Prostate gland (tissue), 2 donors: Measurements from ENCODE around the gene PIGU.

Experiments used
- POLR2AphosphoS5 ChIP-seq: sonication (generic); formaldehyde crosslinking; IDR thresholded peaks from one replicate; pipeline ENCODE4 v1.6.1; 2017; ENCODE audit warnings: antibody characterized with exemption
- TF ChIP-seq, protein P1 (sequence below), 4 experiments: fragments of 200-600 bp in 2 of 4; fragments of 450-650 bp in 2 of 4; sonication (generic) in 2 of 4; IDR thresholded peaks; 1 replicate in 3 of 4; 2 replicates in 1 of 4; pipeline ENCODE4 v1.5.1; 2016 to 2019; ENCODE audit warnings: antibody characterized with exemption in 4 of 4, mild to moderate bottlenecking in 2 of 4, moderate library complexity in 2 of 4

- no peak for TF ChIP-seq POLR2AphosphoS5
- TF ChIP-seq, protein P1, sequence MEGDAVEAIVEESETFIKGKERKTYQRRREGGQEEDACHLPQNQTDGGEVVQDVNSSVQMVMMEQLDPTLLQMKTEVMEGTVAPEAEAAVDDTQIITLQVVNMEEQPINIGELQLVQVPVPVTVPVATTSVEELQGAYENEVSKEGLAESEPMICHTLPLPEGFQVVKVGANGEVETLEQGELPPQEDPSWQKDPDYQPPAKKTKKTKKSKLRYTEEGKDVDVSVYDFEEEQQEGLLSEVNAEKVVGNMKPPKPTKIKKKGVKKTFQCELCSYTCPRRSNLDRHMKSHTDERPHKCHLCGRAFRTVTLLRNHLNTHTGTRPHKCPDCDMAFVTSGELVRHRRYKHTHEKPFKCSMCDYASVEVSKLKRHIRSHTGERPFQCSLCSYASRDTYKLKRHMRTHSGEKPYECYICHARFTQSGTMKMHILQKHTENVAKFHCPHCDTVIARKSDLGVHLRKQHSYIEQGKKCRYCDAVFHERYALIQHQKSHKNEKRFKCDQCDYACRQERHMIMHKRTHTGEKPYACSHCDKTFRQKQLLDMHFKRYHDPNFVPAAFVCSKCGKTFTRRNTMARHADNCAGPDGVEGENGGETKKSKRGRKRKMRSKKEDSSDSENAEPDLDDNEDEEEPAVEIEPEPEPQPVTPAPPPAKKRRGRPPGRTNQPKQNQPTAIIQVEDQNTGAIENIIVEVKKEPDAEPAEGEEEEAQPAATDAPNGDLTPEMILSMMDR (IDR thresholded peaks at IDR 0.05) = no peak
Measured at GRCh38 chr20:34595377-34596184, 81.3 kb downstream of the PIGU start.
